ENCODE results near the gene SGCD.
A peak's percentile ranks its signal among the peaks of the same experiment; 100 is the strongest.

The SGCD gene

DNA sequence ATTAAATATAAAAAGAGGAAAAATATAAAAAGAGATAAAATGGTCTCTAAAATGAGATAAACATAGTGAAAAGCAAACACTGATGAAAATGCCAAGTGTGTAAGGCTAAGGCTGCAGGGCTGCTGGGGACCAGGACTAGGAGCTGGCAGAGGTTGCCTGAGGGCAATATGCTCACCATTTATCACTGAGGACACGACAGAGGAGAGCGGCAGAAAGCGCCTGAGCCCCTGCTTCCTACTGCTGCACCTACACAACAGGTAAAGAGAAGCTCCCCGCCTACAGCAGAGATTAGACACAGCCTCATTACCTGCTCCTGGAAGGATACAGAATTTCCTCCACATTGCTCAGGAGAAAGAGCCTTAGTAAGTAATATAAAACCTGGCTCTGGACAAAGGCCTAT, 452.5 kb downstream of the SGCD start:
- no peak for DNase-seq (ENCODE audit: low spot score)

DNA sequence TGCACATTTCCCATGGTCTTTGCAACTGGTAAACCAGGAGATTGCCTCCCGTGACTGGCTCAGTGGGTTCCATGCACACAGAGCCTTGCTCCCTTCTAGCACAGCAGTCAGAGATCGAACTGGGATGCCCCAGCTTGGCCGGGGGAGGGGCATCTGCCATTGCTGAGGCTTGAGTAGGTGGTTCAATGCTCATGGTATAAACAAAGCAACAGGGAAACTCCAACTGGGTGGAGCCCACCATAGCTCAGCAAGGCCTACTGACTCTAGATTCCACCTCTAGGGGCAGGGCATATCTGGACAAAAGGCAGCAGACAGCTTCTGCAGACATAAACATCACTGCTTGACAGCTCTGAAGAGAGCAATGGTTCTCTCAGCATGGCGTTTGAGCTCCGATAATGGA, 456.1 kb downstream of the SGCD start:
- DNase-seq (ENCODE audit: low spot score) = no peak

DNA sequence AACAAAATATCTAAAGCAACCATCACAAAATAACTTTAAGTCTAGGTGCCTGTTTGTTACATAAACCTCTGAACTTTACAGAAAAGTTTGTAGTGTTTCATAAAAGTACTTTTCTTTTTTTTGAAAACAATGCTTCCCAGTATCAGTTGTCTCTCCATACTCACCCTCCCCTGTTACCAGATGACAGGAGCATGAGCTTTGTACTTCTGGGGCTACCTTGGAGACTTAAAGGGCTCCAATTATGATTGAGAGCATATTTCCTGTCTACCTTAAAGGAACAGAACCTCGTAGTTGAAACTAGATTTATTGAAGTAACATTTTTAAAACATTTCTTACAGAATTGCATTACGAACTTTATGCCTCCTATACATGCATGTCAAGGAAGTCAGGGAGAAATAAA, 467.7 kb downstream of the SGCD start:
- DNase-seq (ENCODE audit: low spot score) = no peak

GRCh38 chr5:156798201-156798600, 471.2 kb downstream of the SGCD start:
- DNase-seq (ENCODE audit: low spot score) = no peak

GRCh38 chr5:156799171-156799570, 472.2 kb downstream of the SGCD start:
- no peak for DNase-seq (ENCODE audit: low spot score)

- DNase-seq (ENCODE audit: low spot score) = no peak
Measured at GRCh38 chr5:156800929-156801328, 474.0 kb downstream of the SGCD start.

DNA sequence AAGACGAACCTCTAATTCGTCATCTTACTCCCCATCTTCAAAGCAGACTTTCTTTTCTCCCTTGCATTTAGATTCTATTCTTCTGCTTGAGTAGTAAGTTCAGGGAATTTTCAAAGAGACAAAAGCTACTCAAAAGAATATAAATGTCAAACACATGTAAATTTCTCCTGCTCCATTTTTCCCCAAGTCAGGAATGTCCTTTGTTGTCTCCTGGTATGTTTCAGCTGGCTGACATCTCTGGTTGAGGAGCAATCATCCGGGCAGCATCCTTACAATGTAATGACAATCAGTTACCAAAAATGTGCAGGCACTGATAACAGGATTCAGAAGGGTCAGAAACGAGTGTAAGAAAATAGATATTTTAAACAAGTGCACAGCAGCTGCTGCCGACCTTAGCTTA, 475.5 kb downstream of the SGCD start:
- DNase-seq (ENCODE audit: low spot score) = no peak

- no peak for DNase-seq (ENCODE audit: low spot score)
Measured at GRCh38 chr5:156803404-156803803, 476.4 kb downstream of the SGCD start.

- DNase-seq (ENCODE audit: low spot score) = no peak
Measured at GRCh38 chr5:156812959-156813358, 486.0 kb downstream of the SGCD start.

DNA sequence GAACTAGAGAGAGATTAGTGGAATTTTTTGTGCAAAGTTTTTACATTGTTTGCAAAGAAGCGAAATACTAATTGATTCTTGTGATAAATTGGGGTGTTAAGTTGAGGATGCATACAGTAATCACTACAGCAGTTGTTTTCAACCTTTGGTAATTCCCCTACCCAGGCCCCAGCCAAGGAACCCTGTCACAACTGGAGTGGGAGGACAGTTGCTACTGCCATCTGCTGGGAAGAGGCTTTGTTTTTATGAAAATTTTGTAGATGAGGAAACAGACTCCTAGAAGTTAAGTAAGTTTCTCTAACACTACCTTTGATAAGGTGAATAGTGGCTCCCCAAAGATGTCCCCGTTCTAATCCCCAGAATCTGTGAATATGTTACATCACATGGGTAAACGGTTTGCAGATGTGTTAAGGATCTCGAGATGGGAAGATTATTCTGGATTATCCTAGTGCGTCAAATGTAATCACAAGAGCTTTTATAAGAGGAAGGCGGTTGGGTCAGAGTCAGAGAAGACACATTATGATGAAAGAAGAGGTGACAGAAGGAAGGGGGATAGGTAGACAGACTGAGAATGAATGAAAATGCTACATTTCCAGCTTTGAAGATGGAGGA, 489.1 kb downstream of the SGCD start:
- DNase-seq (ENCODE audit: low spot score) = peak; percentile 77

All from AG20443 (cell line).